GM18526 (cell line): ENCODE results near the gene TMCC3.

Experiments used
- POLR2A ChIP-seq: IDR thresholded peaks from 3 replicates; pipeline ENCODE4 v1.6.1; 2011; ENCODE audit not compliant: insufficient read length; ENCODE audit errors: extremely low read depth

Gene TMCC3

GRCh38 chr12:94545935-94546771, 104.2 kb downstream of the TMCC3 start:
- no peak for TF ChIP-seq POLR2A

- no peak for TF ChIP-seq POLR2A
These were observed 106.0 kb downstream of the TMCC3 start for GRCh38 chr12:94544355-94544754.

- no peak for TF ChIP-seq POLR2A
These were observed 112.0 kb downstream of the TMCC3 start for GRCh38 chr12:94538318-94538717.

GRCh38 chr12:94536040-94536965, 114.1 kb downstream of the TMCC3 start:
- TF ChIP-seq POLR2A: no peak

GRCh38 chr12:94535510-94535921, 114.8 kb downstream of the TMCC3 start:
- no peak for TF ChIP-seq POLR2A

GRCh38 chr12:94534774-94535509, 115.4 kb downstream of the TMCC3 start:
- TF ChIP-seq POLR2A: no peak

- no peak for TF ChIP-seq POLR2A
These were observed 116.1 kb downstream of the TMCC3 start for GRCh38 chr12:94534278-94534677.

- no peak for TF ChIP-seq POLR2A
These were observed 117.6 kb downstream of the TMCC3 start for GRCh38 chr12:94532490-94533422.

GRCh38 chr12:94531196-94531720, 119.1 kb downstream of the TMCC3 start:
- TF ChIP-seq POLR2A: no peak

GRCh38 chr12:94525951-94526350, 124.4 kb downstream of the TMCC3 start:
- no peak for TF ChIP-seq POLR2A
